ENCODE results near the gene PDE1A. TPM values are rescaled to one million over a fixed set of nuclear protein-coding genes. Genes with fewer than 3 reads are reported as not detected.

The PDE1A gene
- total RNA-seq, 1 donor from 2014 or later = 6.2 TPM

DNA sequence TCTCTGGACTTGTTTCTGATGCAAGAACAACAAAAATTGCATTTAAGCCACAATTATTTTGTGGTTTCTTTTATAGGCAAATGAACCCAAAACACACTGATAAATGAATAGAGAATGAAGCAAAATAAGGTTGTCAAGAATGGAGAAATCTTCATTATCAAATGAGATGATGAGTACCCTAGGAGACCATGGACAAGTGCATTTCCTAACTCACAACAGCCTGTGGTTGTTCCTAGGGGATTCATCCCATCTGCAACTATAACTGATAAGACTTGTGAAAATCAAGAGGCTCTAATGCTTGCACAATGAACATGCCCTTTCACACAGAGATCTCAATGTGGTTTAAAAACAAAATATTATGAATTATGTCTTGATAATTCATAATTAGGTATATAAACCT is 159.9 kb downstream of the PDE1A start:
- DNase-seq = no peak

- no peak for DNase-seq
Measured at GRCh38 chr2:182265718-182266117, 161.1 kb downstream of the PDE1A start.

DNA sequence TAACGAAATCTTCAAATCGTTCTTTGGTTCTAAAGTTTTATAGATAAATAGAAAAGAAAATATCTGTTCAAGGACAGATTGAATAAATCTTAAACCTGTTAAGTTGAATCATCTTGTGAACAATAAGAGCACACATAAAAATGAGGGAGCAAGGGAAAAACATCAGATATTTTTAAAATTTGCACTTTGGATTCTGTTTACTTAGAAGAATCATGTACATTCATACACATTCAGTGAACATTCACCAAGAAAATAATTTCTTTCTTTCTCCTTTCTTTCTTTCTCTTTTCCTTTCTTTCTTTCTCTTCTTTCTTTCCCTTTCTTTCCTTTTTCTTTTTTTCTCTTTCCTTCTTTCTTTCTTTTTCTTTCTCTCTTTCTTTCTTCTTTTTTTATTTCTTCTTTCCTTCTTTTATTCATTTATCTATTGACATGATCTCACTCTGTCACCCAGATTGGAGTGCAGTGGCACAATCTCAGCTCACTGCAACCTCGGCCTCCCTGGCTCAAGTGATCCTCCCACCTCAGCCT is 164.9 kb downstream of the PDE1A start:
- no peak for DNase-seq

DNA sequence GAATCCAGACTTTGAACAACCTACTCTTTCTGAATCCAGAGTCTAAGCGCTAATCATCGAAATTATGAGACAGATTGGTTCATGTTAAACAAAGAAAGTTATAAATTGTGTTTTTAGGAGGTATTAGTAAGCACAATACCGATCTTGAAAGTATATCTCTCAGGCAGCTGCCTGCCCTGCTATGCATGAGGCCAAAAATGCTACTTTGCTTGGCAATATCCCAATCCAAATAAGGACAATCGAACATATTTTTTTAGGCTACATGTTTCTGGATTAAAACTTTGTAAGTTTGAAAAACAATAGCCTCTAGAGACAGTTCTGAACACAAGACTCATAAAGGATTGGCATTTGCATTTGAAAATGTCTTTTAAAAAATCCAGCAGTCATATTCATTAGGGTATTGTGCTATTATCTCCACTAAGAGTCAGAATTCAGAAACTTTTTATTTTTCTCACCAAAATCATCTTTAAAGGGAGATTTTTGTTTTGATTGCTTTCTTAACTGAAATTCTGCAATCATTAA is 167.1 kb downstream of the PDE1A start:
- DNase-seq = no peak

DNA sequence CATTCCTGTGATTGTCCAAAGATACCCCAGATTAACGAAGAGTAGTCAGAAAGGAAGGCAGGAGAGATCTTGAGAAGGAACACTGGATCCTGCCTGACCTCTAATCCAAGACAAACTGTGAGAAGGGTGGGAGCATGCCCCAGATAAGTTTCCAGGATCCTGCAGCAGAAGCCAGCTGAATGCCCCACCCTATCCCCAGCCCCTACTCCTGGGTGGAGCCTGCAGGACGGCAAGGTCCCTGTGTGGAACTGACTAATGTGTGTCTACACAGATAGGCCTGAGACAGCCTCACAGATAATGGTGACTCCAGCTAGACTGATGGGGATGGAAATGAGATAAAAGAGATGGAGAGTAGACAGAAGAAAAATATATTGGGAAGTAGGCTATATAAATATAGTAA is 174.3 kb downstream of the PDE1A start:
- DNase-seq = no peak

GRCh38 chr2:182248898-182249297 is 177.9 kb downstream of the PDE1A start:
- no peak for DNase-seq

GRCh38 chr2:182248362-182248761 is 178.5 kb downstream of the PDE1A start:
- DNase-seq = no peak

DNA sequence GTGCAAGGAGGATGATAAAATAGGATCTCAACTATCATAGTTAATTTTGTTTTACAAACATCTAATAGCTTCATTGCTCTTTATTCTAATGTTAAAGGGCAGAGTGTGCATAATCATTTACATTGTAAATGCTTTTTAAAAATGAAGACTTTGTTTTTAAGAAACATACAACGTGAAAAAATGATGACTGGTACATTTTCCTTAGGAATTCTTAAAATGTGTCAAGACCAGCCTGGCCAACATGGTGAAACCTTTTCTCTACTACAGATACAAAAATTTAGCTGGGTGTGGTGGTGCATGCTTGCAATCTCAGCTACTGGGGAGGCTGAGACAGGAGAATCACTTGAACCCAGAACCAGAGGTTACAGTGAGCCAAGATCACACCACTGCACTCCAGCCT is 179.0 kb downstream of the PDE1A start:
- no peak for DNase-seq

DNA sequence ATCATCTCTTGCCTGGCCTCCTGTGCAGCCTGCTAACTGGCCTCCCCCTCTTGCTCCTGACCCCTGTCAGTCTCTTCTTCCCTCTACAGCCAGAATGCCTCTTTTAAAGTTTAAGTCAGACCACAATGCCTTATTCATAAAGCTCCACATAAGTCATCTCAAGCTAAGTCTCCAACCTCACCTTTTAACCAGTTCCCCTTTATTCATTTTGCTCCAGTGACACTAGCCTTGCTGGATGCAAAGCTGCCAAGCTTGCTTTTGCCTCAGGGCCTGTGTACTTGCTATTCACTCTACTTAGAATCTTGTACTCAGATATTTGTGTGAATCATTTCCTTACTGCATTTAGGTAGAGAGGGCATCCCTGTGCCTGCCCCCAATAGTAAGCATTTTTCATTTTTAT is 180.9 kb downstream of the PDE1A start:
- DNase-seq = no peak

DNA sequence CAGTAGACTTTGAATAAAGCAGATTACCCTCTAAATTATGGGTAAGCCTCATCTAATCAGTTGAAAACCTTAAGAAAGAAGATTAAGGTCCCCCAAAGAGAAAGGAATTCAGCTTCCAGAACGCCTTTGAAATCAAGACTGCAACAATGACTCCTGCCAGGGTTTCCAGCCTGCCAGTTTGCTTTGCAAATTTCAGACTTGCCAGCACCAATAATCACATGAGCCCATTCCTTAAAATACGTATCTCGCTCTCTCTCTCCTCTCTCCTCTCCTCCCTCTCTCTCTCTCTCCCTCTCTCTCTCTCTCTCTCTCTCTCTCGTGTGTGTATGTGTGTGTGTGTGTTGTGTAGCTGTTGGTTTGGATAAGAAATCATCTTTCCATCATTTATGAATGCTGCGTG is 184.2 kb downstream of the PDE1A start:
- DNase-seq = no peak

DNA sequence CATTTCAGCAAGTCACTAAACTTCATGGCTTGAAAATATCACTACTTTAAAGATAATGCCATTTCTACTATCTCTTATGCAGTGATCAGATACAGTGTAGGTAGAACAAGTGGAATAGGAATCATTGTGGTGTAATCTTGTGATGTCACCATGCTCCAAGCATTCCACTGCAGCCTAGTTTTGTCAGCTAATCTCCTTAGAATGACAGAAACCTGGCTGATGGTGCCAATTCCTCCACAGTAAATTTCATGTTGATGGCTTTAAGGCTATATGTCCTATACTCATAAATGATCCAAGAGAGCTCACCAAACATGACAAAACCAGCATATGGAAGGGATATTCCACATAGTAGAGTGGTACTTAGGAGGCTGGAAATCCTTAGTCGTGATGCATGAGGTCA is 184.9 kb downstream of the PDE1A start:
- no peak for DNase-seq

- no peak for DNase-seq
Measured at GRCh38 chr2:182240862-182241371, 185.9 kb downstream of the PDE1A start.

DNA sequence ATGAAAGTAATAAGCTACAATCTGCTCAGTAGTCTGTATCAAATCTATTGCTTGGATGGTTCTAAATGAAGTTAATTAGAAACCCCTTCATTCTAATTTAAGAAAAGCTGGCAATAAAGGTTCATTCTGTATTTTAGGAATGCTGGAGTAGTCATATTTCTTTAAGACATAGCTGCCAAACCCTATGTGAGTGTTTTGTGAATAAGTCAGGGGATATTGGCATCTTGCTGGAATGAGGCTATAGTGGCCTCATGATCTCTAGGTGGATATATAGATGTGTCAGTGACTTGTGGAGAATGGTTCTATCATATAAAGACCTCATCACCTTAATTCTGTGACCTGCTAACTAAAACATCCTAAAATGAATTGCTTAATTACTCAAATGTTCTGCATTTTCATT is 196.3 kb downstream of the PDE1A start:
- no peak for DNase-seq

- DNase-seq = no peak
Measured at GRCh38 chr2:182229297-182229696, 197.5 kb downstream of the PDE1A start.

DNA sequence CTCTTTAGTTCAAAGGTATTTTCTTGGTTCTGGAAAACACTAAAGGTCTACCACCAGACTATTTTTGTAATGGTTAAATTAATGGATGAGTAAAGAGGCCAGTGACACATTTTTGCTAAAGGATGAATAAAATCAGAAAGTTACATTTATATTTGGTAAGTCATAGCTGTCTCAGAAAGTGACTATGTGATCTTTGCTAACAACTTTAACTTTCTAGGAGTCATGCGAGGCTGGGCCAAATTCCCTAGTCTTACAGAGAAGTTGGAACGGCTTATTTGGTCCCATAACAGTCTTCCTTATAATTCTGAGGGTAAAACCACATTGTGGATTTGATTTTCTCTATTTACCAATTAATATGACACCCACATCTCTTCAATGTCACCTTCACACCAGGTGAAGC is 198.1 kb downstream of the PDE1A start:
- DNase-seq = no peak

GRCh38 chr2:182228073-182228473 is 198.8 kb downstream of the PDE1A start:
- no peak for DNase-seq

GRCh38 chr2:182226807-182227206 is 200.0 kb downstream of the PDE1A start:
- DNase-seq = no peak

DNA sequence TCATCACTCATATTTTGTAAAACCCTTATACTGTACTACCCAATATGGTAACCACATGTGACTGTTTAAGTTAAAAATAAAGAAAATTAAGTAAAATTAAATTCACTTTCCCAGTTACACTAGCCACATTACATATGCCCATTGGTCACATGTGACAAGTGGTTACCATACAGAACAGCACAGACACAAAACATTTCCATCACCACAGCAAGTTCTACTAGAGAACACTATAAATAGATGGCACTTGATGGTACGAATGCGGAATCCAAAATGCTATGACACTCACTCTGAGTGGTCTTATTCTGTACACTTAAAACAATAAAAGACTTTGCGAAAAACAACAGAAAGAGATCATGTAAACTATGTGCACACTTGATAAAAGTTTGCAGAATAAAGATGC is 202.2 kb downstream of the PDE1A start:
- DNase-seq = no peak

DNA sequence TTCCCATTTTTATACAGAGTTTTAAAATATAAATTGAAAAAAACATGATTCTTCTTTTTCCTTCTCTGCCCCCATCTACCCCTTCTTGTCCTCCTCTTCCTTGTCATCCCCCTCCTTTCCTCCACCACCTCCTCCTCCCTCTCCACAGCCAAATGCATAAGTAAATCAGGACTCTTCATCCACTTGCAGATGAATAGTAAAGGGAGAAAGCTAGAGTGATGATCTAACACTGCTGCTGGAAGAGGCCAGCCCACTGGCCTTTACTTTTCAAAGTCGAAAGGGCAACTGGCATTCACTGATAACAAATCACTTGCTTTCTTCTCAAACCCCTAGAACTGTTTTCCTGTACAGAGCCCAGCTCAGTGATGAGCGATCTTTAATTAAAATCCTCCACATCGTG is 205.8 kb downstream of the PDE1A start:
- DNase-seq = no peak

GRCh38 chr2:182220335-182220734 is 206.5 kb downstream of the PDE1A start:
- DNase-seq = peak; percentile 9

DNA sequence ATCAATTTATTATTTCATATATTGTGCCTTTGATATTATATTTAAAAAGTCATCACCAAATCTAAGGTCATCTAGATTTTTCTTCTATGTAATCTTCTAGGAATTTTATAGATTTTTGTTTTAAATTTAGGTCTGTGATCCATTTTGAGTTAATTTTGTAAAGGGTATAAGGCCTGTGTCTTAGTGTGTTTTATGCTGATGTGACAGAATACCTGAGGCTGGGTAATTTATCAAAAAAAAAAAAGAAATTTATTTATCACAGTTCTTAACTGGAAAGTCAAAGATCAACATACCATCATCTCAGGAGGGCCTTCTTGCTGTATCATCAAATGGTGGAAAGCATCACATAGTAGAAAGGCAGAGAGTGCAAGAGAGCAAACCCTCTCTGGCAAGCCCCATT is 216.2 kb downstream of the PDE1A start:
- DNase-seq = no peak

- DNase-seq = no peak
Measured at GRCh38 chr2:182208421-182208820, 218.4 kb downstream of the PDE1A start.

- DNase-seq = no peak
Measured at GRCh38 chr2:182207049-182207746, 219.6 kb downstream of the PDE1A start.

GRCh38 chr2:182197529-182197928 is 229.3 kb downstream of the PDE1A start:
- no peak for DNase-seq

All from tongue (tissue), 2 donors.